ENCODE results near the gene NPEPL1.
A peak's percentile ranks its signal among the peaks of the same experiment; 100 is the strongest.

Gene NPEPL1

DNA sequence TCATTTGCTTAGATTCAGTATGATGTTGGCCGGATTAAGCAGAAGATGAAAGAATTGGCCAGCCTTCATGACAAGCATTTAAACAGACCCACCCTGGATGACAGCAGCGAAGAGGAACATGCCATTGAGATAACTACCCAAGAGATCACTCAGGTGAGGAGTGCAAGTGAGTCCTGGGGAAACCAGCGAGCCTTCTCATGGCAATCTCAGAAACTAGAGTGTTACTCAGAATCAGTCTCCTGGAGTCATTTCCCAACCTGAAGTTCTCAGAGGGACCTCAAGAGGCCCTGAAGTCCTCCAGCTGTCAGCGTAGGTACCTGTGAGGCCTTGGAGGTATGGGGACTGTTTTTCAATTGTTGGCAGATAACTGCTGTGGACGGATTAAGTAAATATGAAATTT, 24.6 kb upstream of the NPEPL1 start:
- H3K27me3 ChIP-seq (ENCODE audit: control insufficient read depth in 5 of 5, insufficient read depth in 4 of 5, low read length in 5 of 5): no peaks in the 10 kb centered on the region
- H3K4me1 ChIP-seq (ENCODE audit: control insufficient read depth in 5 of 5, insufficient read depth in 5 of 5, low read length in 5 of 5): no peaks in the 10 kb centered on the region
- H3K4me3 ChIP-seq (ENCODE audit: low read depth in 1 of 5, low read length in 5 of 5): no peak overlapping the region
- H3K9ac ChIP-seq (ENCODE audit: low read length in 5 of 5): peak overlapping the region in 1 of 5 donors; percentile 19
- peaks cover 30 to 60% (median 51%) of the 10 kb centered on the region in 5 donors for H3K36me3 ChIP-seq (ENCODE audit: control insufficient read depth in 5 of 5, insufficient read depth in 5 of 5, low read length in 5 of 5)
- no peak overlapping the region for H3K27ac ChIP-seq (ENCODE audit: low read depth, low read length)
- H3K9me3 ChIP-seq (ENCODE audit: control insufficient read depth in 5 of 5, low read length in 5 of 5): no peaks in the 10 kb centered on the region

GRCh38 chr20:58668901-58669286, 23.7 kb upstream of the NPEPL1 start:
- Histone ChIP-seq H3K27me3 (ENCODE audit: control insufficient read depth in 5 of 5, insufficient read depth in 4 of 5, low read length in 5 of 5) (no peaks in the 10 kb centered on the region), H3K4me3 (ENCODE audit: low read depth in 1 of 5, low read length in 5 of 5) (no peak overlapping the region), H3K27ac (ENCODE audit: low read depth, low read length) (no peak overlapping the region), H3K4me1 (ENCODE audit: control insufficient read depth in 5 of 5, insufficient read depth in 5 of 5, low read length in 5 of 5) (no peaks in the 10 kb centered on the region), H3K9me3 (ENCODE audit: control insufficient read depth in 5 of 5, low read length in 5 of 5) (no peaks in the 10 kb centered on the region), H3K9ac (ENCODE audit: low read length in 5 of 5) (no peak overlapping the region), H3K36me3 (ENCODE audit: control insufficient read depth in 5 of 5, insufficient read depth in 5 of 5, low read length in 5 of 5) (peaks cover 33 to 66% (median 53%) of the 10 kb centered on the region in 5 donors)

DNA sequence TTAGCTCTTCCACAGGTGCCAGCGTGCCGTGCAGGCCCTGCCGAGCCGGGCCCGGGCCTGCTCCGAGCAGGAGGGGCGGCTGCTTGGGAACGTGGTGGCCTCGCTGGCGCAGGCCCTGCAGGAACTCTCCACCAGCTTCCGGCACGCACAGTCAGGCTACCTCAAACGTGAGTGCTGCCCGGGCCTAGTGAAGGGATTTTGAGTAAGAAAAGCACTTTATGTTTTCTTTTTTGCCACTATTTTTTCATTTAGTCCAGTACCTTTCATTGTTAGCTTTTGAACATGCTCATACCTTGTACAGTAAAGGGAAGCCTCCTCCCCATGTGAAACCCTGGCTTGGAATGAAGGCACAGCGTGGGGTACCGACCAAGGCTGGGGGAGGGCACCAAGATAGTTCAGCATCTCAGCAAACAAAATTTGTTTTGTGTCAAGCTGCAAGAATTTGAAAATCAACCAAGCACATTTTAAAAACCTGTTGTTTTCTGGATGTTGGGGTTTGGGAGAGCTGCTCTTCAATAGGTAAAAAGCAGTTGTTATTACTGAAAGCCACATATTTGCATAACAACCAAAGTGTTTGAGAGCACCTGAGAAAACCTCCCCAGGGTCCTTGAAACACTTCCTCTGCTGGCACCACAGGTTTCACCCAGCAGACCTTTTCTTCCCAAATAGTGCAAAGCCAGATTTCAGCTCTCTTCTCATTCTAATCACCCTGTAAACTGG, 23.2 kb upstream of the NPEPL1 start:
- H3K9me3 ChIP-seq (ENCODE audit: control insufficient read depth in 5 of 5, low read length in 5 of 5): no peaks in the 10 kb centered on the region
- no peak overlapping the region for H3K27ac ChIP-seq (ENCODE audit: low read depth, low read length)
- H3K9ac ChIP-seq (ENCODE audit: low read length in 5 of 5): no peak overlapping the region
- H3K36me3 ChIP-seq (ENCODE audit: control insufficient read depth in 5 of 5, insufficient read depth in 5 of 5, low read length in 5 of 5): peaks cover 37 to 71% (median 54%) of the 10 kb centered on the region in 5 donors
- no peaks in the 10 kb centered on the region for H3K4me1 ChIP-seq (ENCODE audit: control insufficient read depth in 5 of 5, insufficient read depth in 5 of 5, low read length in 5 of 5)
- H3K4me3 ChIP-seq (ENCODE audit: low read depth in 1 of 5, low read length in 5 of 5): no peak overlapping the region
- H3K27me3 ChIP-seq (ENCODE audit: control insufficient read depth in 5 of 5, insufficient read depth in 4 of 5, low read length in 5 of 5): no peaks in the 10 kb centered on the region

GRCh38 chr20:58670102-58670501, 22.5 kb upstream of the NPEPL1 start:
- Histone ChIP-seq H3K9ac (ENCODE audit: low read length in 5 of 5) (no peak overlapping the region), H3K9me3 (ENCODE audit: control insufficient read depth in 5 of 5, low read length in 5 of 5) (no peaks in the 10 kb centered on the region), H3K36me3 (ENCODE audit: control insufficient read depth in 5 of 5, insufficient read depth in 5 of 5, low read length in 5 of 5) (peaks cover 37 to 78% (median 56%) of the 10 kb centered on the region in 5 donors), H3K4me1 (ENCODE audit: control insufficient read depth in 5 of 5, insufficient read depth in 5 of 5, low read length in 5 of 5) (no peaks in the 10 kb centered on the region), H3K4me3 (ENCODE audit: low read depth in 1 of 5, low read length in 5 of 5) (no peak overlapping the region), H3K27ac (ENCODE audit: low read depth, low read length) (no peak overlapping the region), H3K27me3 (ENCODE audit: control insufficient read depth in 5 of 5, insufficient read depth in 4 of 5, low read length in 5 of 5) (no peaks in the 10 kb centered on the region)

- no peak overlapping the region for H3K9ac ChIP-seq (ENCODE audit: low read length in 5 of 5)
- peaks cover 37 to 82% (median 61%) of the 10 kb centered on the region in 5 donors for H3K36me3 ChIP-seq (ENCODE audit: control insufficient read depth in 5 of 5, insufficient read depth in 5 of 5, low read length in 5 of 5)
- no peak overlapping the region for H3K27ac ChIP-seq (ENCODE audit: low read depth, low read length)
- H3K4me3 ChIP-seq (ENCODE audit: low read depth in 1 of 5, low read length in 5 of 5): no peak overlapping the region
- no peaks in the 10 kb centered on the region for H3K9me3 ChIP-seq (ENCODE audit: control insufficient read depth in 5 of 5, low read length in 5 of 5)
- H3K4me1 ChIP-seq (ENCODE audit: control insufficient read depth in 5 of 5, insufficient read depth in 5 of 5, low read length in 5 of 5): no peaks in the 10 kb centered on the region
- H3K27me3 ChIP-seq (ENCODE audit: control insufficient read depth in 5 of 5, insufficient read depth in 4 of 5, low read length in 5 of 5): no peaks in the 10 kb centered on the region
These were observed 21.9 kb upstream of the NPEPL1 start for GRCh38 chr20:58670659-58671058.

DNA sequence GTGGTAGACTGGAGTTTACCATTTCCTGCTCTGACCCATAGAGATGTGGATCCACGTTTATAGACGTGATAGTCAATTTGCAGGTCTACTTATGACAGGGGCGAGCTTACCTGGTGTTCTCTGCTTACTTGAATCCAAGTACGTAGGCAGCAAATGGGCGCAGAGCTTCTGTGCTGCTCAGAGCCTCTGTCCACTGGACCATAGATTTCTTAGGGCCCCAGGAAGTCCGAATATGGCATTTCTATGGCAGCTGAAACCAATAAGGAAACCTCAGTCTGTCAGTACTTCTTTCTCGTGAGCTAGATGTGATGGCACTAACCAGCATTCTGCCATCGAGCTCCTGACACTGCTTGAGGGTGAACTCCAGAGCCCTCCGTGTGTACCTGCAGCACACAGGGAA, 19.5 kb upstream of the NPEPL1 start:
- peaks cover 33 to 80% (median 74%) of the 10 kb centered on the region in 5 donors for H3K36me3 ChIP-seq (ENCODE audit: control insufficient read depth in 5 of 5, insufficient read depth in 5 of 5, low read length in 5 of 5)
- no peak overlapping the region for H3K4me3 ChIP-seq (ENCODE audit: low read depth in 1 of 5, low read length in 5 of 5)
- no peaks in the 10 kb centered on the region for H3K9me3 ChIP-seq (ENCODE audit: control insufficient read depth in 5 of 5, low read length in 5 of 5)
- H3K27me3 ChIP-seq (ENCODE audit: control insufficient read depth in 5 of 5, insufficient read depth in 4 of 5, low read length in 5 of 5): no peaks in the 10 kb centered on the region
- H3K4me1 ChIP-seq (ENCODE audit: control insufficient read depth in 5 of 5, insufficient read depth in 5 of 5, low read length in 5 of 5): peaks cover 0 to 2% (median 0%) of the 10 kb centered on the region in 5 donors
- no peak overlapping the region for H3K27ac ChIP-seq (ENCODE audit: low read depth, low read length)
- no peak overlapping the region for H3K9ac ChIP-seq (ENCODE audit: low read length in 5 of 5)

GRCh38 chr20:58675146-58675584, 17.4 kb upstream of the NPEPL1 start:
- Histone ChIP-seq H3K27ac (ENCODE audit: low read depth, low read length) (no peak overlapping the region), H3K9ac (ENCODE audit: low read length in 5 of 5) (no peak overlapping the region), H3K27me3 (ENCODE audit: control insufficient read depth in 5 of 5, insufficient read depth in 4 of 5, low read length in 5 of 5) (no peaks in the 10 kb centered on the region), H3K4me3 (ENCODE audit: low read depth in 1 of 5, low read length in 5 of 5) (no peak overlapping the region), H3K4me1 (ENCODE audit: control insufficient read depth in 5 of 5, insufficient read depth in 5 of 5, low read length in 5 of 5) (peaks cover 0 to 2% (median 0%) of the 10 kb centered on the region in 5 donors), H3K9me3 (ENCODE audit: control insufficient read depth in 5 of 5, low read length in 5 of 5) (no peaks in the 10 kb centered on the region), H3K36me3 (ENCODE audit: control insufficient read depth in 5 of 5, insufficient read depth in 5 of 5, low read length in 5 of 5) (peaks cover 28 to 80% (median 69%) of the 10 kb centered on the region in 5 donors)

- Histone ChIP-seq H3K4me3 (ENCODE audit: low read depth in 1 of 5, low read length in 5 of 5) (no peak overlapping the region), H3K9me3 (ENCODE audit: control insufficient read depth in 5 of 5, low read length in 5 of 5) (no peaks in the 10 kb centered on the region), H3K9ac (ENCODE audit: low read length in 5 of 5) (no peak overlapping the region), H3K4me1 (ENCODE audit: control insufficient read depth in 5 of 5, insufficient read depth in 5 of 5, low read length in 5 of 5) (peaks cover 0 to 2% (median 0%) of the 10 kb centered on the region in 5 donors), H3K27me3 (ENCODE audit: control insufficient read depth in 5 of 5, insufficient read depth in 4 of 5, low read length in 5 of 5) (no peaks in the 10 kb centered on the region), H3K36me3 (ENCODE audit: control insufficient read depth in 5 of 5, insufficient read depth in 5 of 5, low read length in 5 of 5) (peaks cover 24 to 80% (median 69%) of the 10 kb centered on the region in 5 donors), H3K27ac (ENCODE audit: low read depth, low read length) (no peak overlapping the region)
These were observed 17.0 kb upstream of the NPEPL1 start for GRCh38 chr20:58675641-58676040.

- Histone ChIP-seq H3K4me3 (ENCODE audit: low read depth in 1 of 5, low read length in 5 of 5) (no peak overlapping the region), H3K4me1 (ENCODE audit: control insufficient read depth in 5 of 5, insufficient read depth in 5 of 5, low read length in 5 of 5) (peaks cover 0 to 2% (median 0%) of the 10 kb centered on the region in 5 donors), H3K27me3 (ENCODE audit: control insufficient read depth in 5 of 5, insufficient read depth in 4 of 5, low read length in 5 of 5) (no peaks in the 10 kb centered on the region), H3K27ac (ENCODE audit: low read depth, low read length) (no peak overlapping the region), H3K36me3 (ENCODE audit: control insufficient read depth in 5 of 5, insufficient read depth in 5 of 5, low read length in 5 of 5) (peaks cover 22 to 78% (median 67%) of the 10 kb centered on the region in 5 donors), H3K9ac (ENCODE audit: low read length in 5 of 5) (no peak overlapping the region), H3K9me3 (ENCODE audit: control insufficient read depth in 5 of 5, low read length in 5 of 5) (no peaks in the 10 kb centered on the region)
These were observed 16.4 kb upstream of the NPEPL1 start for GRCh38 chr20:58676161-58676560.

GRCh38 chr20:58677079-58677604, 15.5 kb upstream of the NPEPL1 start:
- no peak overlapping the region for H3K27ac ChIP-seq (ENCODE audit: low read depth, low read length)
- no peaks in the 10 kb centered on the region for H3K27me3 ChIP-seq (ENCODE audit: control insufficient read depth in 5 of 5, insufficient read depth in 4 of 5, low read length in 5 of 5)
- H3K4me1 ChIP-seq (ENCODE audit: control insufficient read depth in 5 of 5, insufficient read depth in 5 of 5, low read length in 5 of 5): peaks cover 0 to 2% (median 0%) of the 10 kb centered on the region in 5 donors
- H3K36me3 ChIP-seq (ENCODE audit: control insufficient read depth in 5 of 5, insufficient read depth in 5 of 5, low read length in 5 of 5): peaks cover 21 to 77% (median 66%) of the 10 kb centered on the region in 5 donors
- H3K4me3 ChIP-seq (ENCODE audit: low read depth in 1 of 5, low read length in 5 of 5): no peak overlapping the region
- H3K9me3 ChIP-seq (ENCODE audit: control insufficient read depth in 5 of 5, low read length in 5 of 5): no peaks in the 10 kb centered on the region
- no peak overlapping the region for H3K9ac ChIP-seq (ENCODE audit: low read length in 5 of 5)

Measured in subcutaneous abdominal adipose tissue (tissue), 5 donors.